Measurements from ENCODE around the gene BTNL8. TPM values are rescaled to one million over a fixed set of nuclear protein-coding genes. Genes with fewer than 3 reads are reported as not detected.

The BTNL8 gene
- polyA plus RNA-seq, 2 of the 4 experiments (the other 2 are of a cell fraction): not detected

DNA sequence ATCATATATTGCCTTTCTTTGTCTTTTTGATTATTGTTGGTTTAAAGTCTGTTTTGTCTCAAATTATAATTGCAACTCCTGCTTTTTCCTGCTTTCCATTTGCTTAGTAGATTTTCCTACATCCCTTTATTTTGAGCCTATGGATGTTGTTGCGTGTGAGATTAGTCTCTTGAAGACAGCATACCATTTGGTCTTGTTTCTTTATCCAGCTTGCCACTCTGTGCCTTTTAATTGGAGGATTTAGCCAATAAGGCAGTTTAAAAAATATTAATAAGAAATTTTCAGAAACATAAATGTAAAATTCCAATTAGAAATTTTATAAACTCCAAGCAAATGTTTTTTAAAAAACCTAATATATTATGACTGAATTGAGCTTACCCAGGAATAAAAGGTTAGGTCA lies 24.0 kb downstream of the BTNL8 start:
- 8% methylated on average over 1 of the region's 1 CpG for WGBS (ENCODE audit: missing lambda C conversion rate)
- no peak for FAIRE-seq
- no peak for ATAC-seq

DNA sequence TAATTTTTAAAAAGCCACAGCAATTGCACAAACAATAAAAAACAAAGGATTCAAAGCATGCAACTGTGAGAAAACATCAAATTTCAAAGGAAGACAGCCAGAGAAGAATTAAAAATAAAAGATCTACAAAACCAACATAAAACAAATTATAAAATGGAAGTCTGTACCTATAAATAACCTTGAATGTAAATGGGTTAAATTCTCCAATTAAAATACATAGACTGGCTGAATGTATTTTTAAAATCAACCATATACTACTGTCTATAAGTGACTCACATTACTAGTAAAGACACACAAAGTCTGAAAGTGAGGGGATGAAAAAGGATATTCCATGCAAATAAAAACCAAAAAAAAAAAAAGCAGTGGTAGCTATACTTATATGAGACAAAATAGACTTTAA lies 33.7 kb downstream of the BTNL8 start:
- no peak for ATAC-seq
- Histone ChIP-seq H3K27ac (no peak overlapping the region), H3K9me3 (peaks cover 14% of the 10 kb centered on the region; the same call in 2 of the 3 replicates), H3K4me1 (no peaks in the 10 kb centered on the region), H3K4me2 (no peak overlapping the region), H3K4me3 (no peak overlapping the region)
- no peak for FAIRE-seq
- no peak for DNase-seq (ENCODE audit: low read depth in 1 of 2, low spot score in 1 of 2)
- CTCF ChIA-PET: interaction anchor here (0.6 kb wide), 1 partner anchor 60 kb away, joined by 4 read pairs; no protein-coding TSS in a partner anchor
- POLR2A ChIA-PET: no interaction called here
- TF ChIP-seq EHMT2 (IDR thresholded peaks at IDR 0.05; ENCODE audit: low read depth) (no peak), ZFP36 (IDR thresholded peaks at IDR 0.05; ENCODE audit: borderline replicate concordance, partially characterized antibody) (no peak), HOXA7 (CRISPR knock-in tag; IDR thresholded peaks at IDR 0.05) (no peak), POLR2A (IDR thresholded peaks at IDR 0.05; ENCODE audit: low read length) (no peak), HDAC2 (IDR thresholded peaks at IDR 0.05) (no peak), CHD2 (IDR thresholded peaks at IDR 0.05; ENCODE audit: low read length, partially characterized antibody) (no peak), HOXB13 (CRISPR knock-in tag; IDR thresholded peaks at IDR 0.05; ENCODE audit: low read depth) (no peak), ZNF302 (CRISPR knock-in tag; IDR thresholded peaks at IDR 0.05) (no peak), FOSL2 (IDR thresholded peaks at IDR 0.05) (no peak), FOSL2 (CRISPR knock-in tag; IDR thresholded peaks at IDR 0.05) (no peak)
- TF ChIP-seq, protein P1, sequence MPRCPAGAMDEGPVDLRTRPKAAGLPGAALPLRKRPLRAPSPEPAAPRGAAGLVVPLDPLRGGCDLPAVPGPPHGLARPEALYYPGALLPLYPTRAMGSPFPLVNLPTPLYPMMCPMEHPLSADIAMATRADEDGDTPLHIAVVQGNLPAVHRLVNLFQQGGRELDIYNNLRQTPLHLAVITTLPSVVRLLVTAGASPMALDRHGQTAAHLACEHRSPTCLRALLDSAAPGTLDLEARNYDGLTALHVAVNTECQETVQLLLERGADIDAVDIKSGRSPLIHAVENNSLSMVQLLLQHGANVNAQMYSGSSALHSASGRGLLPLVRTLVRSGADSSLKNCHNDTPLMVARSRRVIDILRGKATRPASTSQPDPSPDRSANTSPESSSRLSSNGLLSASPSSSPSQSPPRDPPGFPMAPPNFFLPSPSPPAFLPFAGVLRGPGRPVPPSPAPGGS (IDR thresholded peaks at IDR 0.05): no peak
- TF ChIP-seq, protein P2, sequence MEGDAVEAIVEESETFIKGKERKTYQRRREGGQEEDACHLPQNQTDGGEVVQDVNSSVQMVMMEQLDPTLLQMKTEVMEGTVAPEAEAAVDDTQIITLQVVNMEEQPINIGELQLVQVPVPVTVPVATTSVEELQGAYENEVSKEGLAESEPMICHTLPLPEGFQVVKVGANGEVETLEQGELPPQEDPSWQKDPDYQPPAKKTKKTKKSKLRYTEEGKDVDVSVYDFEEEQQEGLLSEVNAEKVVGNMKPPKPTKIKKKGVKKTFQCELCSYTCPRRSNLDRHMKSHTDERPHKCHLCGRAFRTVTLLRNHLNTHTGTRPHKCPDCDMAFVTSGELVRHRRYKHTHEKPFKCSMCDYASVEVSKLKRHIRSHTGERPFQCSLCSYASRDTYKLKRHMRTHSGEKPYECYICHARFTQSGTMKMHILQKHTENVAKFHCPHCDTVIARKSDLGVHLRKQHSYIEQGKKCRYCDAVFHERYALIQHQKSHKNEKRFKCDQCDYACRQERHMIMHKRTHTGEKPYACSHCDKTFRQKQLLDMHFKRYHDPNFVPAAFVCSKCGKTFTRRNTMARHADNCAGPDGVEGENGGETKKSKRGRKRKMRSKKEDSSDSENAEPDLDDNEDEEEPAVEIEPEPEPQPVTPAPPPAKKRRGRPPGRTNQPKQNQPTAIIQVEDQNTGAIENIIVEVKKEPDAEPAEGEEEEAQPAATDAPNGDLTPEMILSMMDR (IDR thresholded peaks at IDR 0.05): no peak

More for the DNA sequence above, 24.0 kb downstream of the BTNL8 start:
- Histone ChIP-seq H3K4me2 (no peak overlapping the region), H3K9me3 (peaks cover 7% of the 10 kb centered on the region; the same call in 2 of the 3 replicates), H3K27ac (no peak overlapping the region), H3K4me3 (no peak overlapping the region), H3K4me1 (no peaks in the 10 kb centered on the region)
- TF ChIP-seq BHLHE40 (IDR thresholded peaks at IDR 0.05; ENCODE audit: low read depth, low read length): no peak
- no peak for DNase-seq (ENCODE audit: low read depth in 1 of 2, low spot score in 1 of 2)
- ChIA-PET POLR2A (no interaction called here), CTCF (no interaction called here)

DNA sequence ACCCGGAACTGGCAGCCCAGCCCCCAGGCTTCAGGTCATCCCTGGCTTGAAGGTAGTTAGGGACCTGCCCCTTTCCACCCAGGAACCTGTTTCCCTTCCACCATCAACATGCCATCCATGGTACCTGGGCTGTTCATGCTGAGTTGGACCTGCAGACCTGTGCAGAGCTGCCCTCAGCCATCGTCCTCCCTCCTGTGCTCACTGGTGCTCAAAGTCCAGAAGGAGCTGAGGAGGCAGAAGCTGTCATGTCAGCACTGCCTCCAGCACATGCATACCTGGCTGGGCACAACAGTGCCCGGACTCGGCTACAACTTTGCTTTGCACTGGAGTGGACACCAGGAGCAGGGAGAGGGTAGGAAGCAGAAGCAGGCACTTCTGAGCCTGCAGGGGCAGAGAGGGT lies 36.2 kb downstream of the BTNL8 start:
- 8% methylated on average over 4 of the region's 4 CpGs for WGBS (ENCODE audit: missing lambda C conversion rate)
- CTCF ChIA-PET: no interaction called here

DNA sequence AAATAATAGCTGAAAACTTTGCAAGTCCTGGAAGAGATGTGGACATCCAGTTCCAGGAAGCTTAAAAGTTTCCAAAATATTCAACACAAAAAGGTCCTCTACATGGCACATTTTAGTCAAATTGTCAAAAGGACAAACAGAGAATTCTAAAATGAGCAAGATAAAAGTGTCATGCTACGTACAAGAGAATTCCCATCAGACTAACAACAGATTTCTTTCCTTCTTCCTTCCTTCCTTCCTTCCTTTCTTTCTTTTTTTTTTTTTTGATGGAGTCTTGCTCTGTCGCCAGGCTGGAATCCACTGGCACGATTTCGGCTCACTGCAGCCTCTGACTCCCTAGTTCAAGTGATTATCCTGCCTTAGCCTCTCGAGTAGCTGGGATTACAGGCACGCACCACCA lies 39.3 kb downstream of the BTNL8 start:
- ChIA-PET CTCF (interaction anchor here (0.6 to 0.7 kb wide), 2 partner anchors 16 to 307 kb away, joined by 3 to 4 read pairs; no protein-coding TSS in a partner anchor), POLR2A (interaction anchor here (0.7 kb wide), 1 partner anchor 171 kb away, joined by 4 read pairs; no protein-coding TSS in a partner anchor)
- Histone ChIP-seq H3K4me3 (no peak overlapping the region), H3K4me2 (no peak overlapping the region), H3K9me3 (peaks cover 19% of the 10 kb centered on the region; the same call in 2 of the 3 replicates), H3K27ac (no peak overlapping the region), H3K4me1 (no peaks in the 10 kb centered on the region)
- DNase-seq (ENCODE audit: low read depth in 1 of 2, low spot score in 1 of 2) (no peak), ATAC-seq (no peak), FAIRE-seq (no peak)
- 15% methylated on average over 6 of the region's 6 CpGs for WGBS (ENCODE audit: missing lambda C conversion rate)
- TF ChIP-seq CBX2 (IDR thresholded peaks at IDR 0.05; ENCODE audit: borderline replicate concordance, low read depth): no peak
- TF ChIP-seq RAD21 (conservative IDR thresholded peaks at IDR 0.05 in 1 of 2, IDR thresholded peaks at IDR 0.05 in 1 of 2): no peak
- TF ChIP-seq RNF2 (IDR thresholded peaks at IDR 0.05; ENCODE audit: borderline replicate concordance, low read depth): no peak
- no peak for TF ChIP-seq POLR2AphosphoS2 (conservative IDR thresholded peaks at IDR 0.05; ENCODE audit: low read length)
- TF ChIP-seq KDM1A (IDR thresholded peaks at IDR 0.05; ENCODE audit: low read depth): no peak
- TF ChIP-seq TFCP2L1 (CRISPR knock-in tag; IDR thresholded peaks at IDR 0.05): no peak
- no peak for TF ChIP-seq RFX5 (IDR thresholded peaks at IDR 0.05)
- no peak for TF ChIP-seq KDM5A (IDR thresholded peaks at IDR 0.05)
- TF ChIP-seq JUNB (IDR thresholded peaks at IDR 0.05): no peak
- TF ChIP-seq, protein P3, sequence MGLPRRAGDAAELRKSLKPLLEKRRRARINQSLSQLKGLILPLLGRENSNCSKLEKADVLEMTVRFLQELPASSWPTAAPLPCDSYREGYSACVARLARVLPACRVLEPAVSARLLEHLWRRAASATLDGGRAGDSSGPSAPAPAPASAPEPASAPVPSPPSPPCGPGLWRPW (IDR thresholded peaks at IDR 0.05): no peak
- TF ChIP-seq HOXA7 (CRISPR knock-in tag; IDR thresholded peaks at IDR 0.05): no peak
- TF ChIP-seq, protein P4, sequence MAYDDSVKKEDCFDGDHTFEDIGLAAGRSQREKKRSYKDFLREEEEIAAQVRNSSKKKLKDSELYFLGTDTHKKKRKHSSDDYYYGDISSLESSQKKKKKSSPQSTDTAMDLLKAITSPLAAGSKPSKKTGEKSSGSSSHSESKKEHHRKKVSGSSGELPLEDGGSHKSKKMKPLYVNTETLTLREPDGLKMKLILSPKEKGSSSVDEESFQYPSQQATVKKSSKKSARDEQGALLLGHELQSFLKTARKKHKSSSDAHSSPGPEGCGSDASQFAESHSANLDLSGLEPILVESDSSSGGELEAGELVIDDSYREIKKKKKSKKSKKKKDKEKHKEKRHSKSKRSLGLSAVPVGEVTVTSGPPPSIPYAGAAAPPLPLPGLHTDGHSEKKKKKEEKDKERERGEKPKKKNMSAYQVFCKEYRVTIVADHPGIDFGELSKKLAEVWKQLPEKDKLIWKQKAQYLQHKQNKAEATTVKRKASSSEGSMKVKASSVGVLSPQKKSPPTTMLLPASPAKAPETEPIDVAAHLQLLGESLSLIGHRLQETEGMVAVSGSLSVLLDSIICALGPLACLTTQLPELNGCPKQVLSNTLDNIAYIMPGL (CRISPR knock-in tag; IDR thresholded peaks at IDR 0.05; ENCODE audit: borderline replicate concordance): no peak
- no peak for TF ChIP-seq EHMT2 (IDR thresholded peaks at IDR 0.05; ENCODE audit: low read depth)
- TF ChIP-seq, protein P1 (IDR thresholded peaks at IDR 0.05): no peak
- no peak for TF ChIP-seq BHLHE40 (IDR thresholded peaks at IDR 0.05; ENCODE audit: low read depth, low read length)
- TF ChIP-seq CBX8 (IDR thresholded peaks at IDR 0.05): no peak

More for the DNA sequence above, 36.2 kb downstream of the BTNL8 start:
- no peak for ATAC-seq
- H3K4me2 ChIP-seq: no peak overlapping the region
- TF ChIP-seq POLR2AphosphoS2 (conservative IDR thresholded peaks at IDR 0.05; ENCODE audit: low read length) (no peak), MYC (IDR thresholded peaks at IDR 0.05; ENCODE audit: borderline replicate concordance, low read length) (no peak)
- H3K27ac ChIP-seq: no peak overlapping the region
- peaks cover 19% of the 10 kb centered on the region; the same call in 2 of the 3 replicates for H3K9me3 ChIP-seq
- H3K4me3 ChIP-seq: no peak overlapping the region
- no peak for FAIRE-seq
- POLR2A ChIA-PET: no interaction called here
- DNase-seq (ENCODE audit: low read depth in 1 of 2, low spot score in 1 of 2): no peak
- no peaks in the 10 kb centered on the region for H3K4me1 ChIP-seq
